ENCODE data around the gene DENND4B.
"Not testable (repeated sequence)": the region's sequence is repeated elsewhere in the genome, so short reads cannot be mapped to it uniquely, and the experiment has no call there.

DENND4B gene

DNA sequence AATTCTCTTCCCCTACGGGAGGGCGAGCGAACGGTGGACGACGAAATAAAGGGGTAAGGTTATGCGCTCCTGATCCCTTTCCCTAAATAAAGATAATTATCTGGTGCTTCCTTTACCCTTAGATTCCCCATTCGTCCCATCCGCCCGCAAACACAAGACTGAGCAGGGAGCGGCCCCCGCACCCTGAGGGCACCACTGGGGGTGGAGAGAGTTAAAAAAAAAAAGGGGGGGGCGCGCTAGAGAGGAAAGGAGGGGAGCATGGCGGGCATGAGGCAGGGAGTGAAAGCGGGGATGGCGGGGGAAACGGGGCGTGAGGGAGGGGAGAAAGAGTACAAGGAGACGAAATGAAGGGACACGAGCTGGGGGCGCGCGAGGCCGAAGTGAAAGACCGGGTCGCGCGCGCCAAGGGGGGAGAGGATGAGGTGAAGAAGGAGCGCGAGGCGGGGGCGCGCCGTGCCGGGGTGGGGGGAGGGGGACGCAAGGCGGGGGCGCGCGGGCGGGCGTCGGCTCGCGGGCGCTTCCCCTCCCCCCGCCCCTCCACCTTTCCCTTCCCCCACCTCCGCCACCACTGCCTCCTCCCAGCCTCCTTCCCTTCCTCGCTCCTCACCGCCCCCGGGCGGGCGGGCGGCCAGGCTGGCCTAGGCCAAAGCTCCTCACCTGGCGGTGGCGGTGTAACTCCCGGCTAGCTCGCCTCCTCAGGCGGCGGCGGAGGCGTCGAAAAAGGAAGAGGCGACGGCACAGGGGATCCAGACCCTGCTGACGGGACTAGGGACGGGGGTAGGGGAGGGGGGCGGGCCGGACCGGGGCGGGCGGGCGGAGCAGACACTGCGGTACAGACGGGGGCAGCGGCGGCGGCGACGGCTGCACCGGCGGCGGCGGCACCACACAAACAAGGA is 24.2 kb downstream of the DENND4B start:
- DNase-seq, result no peak

DNA sequence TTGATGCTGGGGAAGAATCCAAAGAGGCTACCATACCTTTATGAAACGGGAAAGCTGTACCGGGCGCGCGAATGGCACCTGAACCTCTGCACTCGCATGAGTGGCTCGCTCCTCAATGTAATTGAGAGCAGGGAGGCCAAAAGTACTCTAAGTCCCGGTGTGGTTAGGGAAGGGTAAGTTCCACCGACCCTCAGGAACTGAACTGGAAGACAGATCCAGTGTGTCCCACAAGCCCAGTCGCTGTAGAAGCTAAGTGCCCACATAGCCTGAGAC is 24.8 kb downstream of the DENND4B start:
- no peak for DNase-seq

DNA sequence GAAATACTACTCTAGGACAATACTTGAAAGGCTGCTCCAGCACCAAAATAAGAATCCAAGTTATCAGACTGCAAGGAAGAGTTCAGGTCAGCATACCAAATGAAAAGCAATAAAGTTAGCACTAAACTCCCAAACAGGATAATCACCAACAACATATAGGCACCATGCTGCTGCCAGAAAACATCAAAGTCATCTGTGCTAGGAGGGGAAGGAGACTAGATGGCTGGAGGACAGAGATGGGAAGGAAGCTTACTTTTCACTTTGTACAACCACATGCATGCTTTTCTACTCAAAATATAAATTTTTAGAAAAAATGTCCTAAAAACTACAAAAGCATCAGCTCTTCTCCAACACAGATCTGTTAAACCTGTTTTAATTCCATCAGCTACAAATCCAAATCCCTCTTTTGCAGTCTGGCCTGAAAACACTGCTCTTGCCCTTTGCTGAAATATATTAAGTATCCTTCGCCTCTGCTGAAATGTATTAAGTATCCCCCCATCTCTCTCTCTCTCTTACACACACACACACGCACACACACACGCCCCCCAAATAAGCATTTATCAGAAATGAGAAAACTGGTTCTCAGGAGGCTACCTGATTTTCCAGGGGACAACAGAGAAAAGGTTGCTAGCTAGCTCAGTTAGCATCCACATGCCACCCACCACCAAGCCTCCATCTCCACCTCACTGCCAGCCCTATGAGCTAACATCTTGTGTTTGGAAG is 25.3 kb downstream of the DENND4B start:
- DNase-seq, result no peak

DNA sequence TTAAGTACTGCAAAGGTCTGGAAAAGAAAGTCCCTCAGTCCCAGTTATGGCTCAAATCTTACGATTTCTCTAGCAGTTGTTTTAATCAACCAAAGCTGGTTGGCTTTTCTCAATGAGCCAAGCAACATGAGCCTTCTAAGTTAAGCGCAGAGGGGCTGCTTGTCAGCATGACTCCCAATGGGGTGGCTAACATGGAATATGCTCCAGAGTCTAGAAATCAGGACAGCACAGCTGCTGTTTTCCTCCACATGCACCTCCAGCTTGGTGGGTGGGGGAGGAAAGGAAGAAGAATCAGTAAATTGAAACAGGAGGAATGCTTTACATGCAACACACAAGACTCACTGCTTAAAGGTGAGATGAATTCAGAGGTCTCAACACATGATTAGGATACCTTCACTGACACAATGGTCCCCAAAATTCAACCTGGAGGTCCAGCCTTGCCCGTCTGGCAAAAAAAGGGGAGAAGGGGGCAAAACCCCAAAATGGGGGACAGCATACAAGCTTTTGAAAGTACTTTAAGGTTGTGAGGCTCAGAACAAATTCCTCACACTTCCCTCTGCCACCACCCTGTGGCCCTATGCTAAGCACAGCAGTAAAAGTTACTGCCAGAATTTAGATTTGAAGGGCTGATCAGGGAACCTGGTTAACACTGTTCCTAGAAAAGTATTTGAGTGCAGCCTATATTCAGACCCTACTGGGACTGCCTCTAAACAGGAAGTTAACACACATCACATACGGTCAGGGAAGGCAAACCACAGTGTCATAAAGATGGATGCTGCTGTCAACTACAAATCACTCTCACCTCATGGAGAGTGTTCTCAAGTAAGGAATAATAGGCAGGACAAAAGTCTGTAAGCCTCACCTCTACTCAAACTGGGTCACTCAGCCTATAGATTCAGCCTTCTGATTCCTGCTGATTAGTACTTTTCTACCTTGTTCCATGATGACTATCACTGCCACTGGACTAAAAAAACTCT is 26.4 kb downstream of the DENND4B start:
- DNase-seq, result no peak

DNA sequence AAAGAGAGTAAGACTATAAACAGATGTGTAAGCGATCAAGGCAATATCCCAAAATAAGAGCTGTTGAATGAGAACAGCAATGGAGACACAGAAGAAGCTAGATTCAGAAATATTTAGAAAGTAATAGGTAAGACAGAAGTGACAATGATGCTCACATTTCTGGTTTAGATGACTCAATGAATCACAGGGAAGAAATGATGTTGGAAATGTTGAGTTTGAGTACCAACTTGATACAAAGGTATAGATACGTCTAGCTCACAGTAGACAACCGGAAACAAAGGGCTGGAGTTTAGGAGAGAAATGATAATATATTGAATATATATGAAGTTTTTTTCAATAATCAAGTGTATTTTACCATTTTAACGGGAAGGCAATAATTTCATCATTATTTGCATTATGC is 30.2 kb downstream of the DENND4B start:
- DNase-seq, result no peak

DNA sequence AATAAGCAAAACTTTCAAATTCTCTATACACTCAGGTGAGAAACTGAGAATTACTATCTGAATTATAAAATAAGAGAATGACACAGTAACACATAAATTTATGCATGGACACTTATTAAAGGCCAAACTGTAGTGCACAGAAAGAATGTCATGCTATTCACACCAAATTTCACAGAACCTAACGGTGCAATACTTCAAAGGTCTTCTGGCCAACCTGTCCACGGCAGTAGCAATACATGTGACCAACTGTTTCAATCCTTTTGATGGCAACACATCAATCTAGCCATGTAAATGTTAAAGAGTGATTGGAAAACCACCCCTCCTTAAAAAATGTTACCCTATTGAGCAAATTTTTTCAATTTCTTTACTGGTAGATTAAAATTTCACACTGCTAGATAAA is 34.2 kb downstream of the DENND4B start:
- DNase-seq, result no peak

DNA sequence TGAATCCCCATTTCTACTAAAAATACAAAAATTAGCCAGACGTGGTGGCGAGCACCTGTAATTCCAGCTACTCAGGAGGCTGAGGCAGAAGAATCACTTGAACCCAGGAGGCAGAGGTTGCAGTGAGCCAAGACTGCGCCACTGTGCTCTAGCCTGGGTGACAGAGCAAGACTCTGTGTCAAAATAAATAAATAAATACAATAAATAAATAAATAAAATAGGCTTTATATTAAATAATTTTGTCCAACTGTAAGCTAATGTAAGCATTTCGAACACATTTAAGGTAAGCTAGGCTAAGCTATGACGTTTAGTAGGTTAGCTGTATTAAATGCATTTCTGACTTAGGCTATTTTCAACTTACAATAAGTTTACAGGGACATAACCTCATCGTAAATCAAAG is 36.0 kb downstream of the DENND4B start:
- not testable (repeated sequence) for DNase-seq

DNA sequence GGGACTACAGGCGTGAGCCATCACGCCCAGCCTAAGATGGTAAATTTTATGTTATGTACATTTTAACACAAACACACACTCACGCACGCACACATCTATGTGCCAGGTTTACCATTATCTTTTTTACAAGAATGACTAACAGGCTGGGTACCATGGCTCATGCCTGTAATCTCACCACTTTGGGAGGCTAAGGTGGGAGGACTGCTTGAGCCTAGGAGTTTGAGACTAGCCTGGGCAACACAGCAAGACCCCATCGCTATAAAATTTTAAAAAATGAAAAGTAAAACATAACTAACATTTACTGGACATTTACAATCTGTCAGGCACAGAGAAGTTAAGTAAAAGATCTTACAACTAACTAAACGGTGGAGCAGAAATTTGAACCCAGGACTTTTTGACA is 38.4 kb downstream of the DENND4B start:
- no peak for DNase-seq

DNA sequence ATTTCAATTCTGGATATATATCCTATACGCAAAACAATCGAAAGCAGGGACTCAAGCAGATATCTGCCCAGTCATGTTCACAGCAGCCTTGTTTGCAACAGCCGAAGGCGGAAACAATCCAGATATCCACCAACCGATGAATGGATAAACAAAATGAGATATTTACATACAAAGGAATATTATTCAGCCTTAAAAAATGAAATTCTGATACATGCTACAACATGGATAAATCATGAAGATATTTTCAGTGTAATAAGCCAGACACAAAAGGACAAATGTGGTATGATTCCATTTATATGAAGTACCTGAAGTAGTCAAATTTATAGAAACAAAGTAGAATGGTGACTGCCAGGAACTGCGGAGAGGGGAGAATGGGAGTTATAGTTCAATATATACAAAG is 39.4 kb downstream of the DENND4B start:
- DNase-seq, result no peak

DNA sequence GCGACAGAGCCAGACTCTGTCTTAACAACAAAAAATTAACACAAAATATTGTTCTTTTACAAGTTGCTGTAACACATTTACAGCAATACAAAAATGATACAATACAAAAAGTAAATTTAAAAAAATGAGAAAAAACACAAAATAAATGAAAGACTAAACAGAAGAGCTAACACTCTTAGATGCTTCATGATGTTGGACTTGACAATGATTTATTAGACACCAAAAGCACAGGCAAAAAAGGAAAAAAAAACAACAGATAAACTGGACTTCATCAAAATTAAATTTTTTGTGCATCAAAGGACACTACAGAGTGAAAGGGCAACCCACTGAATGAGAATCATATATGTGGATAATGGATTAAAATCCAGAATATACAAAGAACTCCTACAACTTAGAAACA is 40.1 kb downstream of the DENND4B start:
- DNase-seq, result no peak

DNA sequence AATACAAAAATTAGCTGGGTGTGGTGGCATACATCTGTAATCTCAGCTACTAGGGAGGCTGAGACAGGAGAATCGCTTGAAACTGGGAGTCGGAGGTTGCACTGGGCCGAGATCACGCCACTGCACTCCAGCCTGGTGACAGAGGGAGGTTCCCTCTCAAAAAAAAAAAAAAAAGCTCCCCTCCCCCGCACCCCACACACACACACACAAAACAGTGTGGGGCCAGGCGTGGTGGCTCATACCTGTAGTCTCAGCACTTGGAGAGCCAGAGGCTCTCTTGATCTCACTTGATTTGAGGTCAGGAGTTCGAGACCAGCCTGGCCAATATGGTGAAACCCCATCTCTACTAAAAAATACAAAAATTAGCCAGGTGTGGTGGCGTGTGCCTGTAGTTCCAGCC is 40.6 kb downstream of the DENND4B start:
- DNase-seq, result not testable (repeated sequence)

DNA sequence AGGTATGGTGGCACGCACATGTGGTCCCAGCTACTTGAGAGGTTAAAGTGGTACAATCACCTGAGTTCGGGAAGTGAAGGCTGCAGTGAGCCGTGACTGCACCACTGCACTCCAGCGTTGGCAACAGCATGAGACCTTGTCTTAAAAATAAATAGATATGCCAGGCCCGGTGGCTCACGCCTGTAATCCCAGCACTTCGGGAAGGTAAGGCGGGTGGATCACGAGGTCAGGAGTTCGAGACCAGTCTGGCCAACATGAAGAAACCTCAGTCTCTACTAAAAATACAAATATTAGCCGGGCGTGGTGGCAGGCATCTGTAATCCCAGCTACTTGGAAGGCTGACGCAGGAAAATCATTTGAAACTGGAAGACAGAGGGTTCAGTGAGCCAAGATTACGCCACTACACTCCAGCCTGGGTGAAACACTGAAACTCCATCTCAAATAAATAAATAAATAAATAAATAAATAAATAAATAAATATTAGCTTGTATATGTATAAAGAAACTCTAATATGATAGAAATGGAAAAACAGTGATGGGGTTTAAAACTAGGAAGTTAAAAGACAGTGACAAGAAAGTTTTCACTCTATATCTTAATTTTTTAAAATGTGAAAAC is 42.6 kb downstream of the DENND4B start:
- DNase-seq, result no peak

DNA sequence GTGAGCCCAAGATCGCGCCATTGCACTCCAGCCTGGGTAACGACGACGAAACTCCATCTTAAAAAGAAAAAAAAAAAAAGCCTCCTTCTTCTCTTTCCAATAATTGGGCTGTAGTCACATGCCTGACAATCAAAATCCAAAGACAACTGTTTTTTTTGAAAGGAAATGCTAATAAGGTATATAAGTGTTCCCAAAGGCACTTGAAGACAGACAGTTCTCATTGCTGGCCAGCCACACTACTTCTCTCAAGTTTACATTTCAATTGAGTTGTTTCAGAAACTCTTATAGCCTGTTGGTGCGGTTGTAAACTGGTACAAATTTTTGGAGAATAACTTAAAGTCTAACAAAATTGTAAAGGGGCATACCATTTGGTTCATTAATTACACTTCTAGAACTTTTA is 47.0 kb downstream of the DENND4B start:
- DNase-seq, result no peak

DNA sequence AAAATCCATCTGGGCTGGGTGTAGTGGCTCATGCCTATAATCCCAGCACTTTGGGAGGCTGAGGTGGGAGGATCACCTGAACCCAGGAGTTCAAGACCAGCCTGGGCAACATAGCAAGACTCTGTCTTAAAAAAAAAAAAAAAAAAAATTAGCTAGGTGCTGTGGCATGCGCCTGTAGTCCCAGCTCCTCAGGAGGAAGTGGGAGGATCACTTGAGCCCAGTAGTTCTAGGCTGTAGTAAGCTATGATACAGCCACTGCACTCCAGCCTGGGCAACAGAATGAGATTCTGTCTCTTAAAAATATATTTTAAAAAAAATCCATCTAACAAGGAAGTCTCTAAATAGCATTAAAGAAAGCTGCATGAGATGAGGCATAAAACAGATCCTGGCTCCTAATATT is 50.7 kb downstream of the DENND4B start:
- not testable (repeated sequence) for DNase-seq

DNA sequence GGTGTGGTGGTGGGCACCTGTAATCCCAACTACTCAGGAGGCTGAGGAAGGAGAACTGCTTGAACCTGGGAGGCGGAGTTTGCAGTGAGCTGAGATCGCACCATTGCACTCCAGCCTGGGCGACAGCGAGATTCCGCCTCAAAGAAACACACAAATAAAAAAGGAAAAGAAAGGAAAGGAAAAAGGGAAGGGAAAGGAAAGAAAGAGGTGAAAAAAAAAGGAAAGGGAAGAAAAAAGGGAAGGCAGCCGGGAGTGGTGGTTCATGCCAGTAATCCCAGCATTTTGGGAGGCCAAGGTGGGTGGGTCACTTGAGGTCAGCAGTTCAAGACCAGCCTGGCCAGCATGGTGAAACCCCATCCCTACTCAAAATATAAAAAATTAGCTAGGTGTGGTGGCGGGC is 55.5 kb downstream of the DENND4B start:
- not testable (repeated sequence) for DNase-seq

DNA sequence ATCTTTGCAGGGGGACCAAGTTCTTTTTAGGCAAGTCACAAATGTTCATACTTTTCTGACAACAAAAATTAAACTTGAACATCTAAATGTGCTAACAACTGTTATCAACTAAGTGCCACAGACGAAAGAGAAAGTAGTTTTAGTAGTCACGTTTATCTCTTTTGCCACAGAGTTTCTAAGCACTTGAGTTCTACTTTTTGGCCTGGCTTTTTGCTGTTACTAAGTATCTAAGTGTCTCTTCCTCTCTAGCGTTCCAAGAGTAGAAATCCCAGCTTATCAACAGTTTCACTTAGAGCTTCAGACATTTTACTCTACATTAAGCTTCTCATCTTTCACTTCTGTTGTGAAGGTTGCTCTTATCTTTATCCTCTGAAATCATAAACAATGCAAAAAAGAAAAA is 58.0 kb downstream of the DENND4B start:
- DNase-seq, result no peak

DNA sequence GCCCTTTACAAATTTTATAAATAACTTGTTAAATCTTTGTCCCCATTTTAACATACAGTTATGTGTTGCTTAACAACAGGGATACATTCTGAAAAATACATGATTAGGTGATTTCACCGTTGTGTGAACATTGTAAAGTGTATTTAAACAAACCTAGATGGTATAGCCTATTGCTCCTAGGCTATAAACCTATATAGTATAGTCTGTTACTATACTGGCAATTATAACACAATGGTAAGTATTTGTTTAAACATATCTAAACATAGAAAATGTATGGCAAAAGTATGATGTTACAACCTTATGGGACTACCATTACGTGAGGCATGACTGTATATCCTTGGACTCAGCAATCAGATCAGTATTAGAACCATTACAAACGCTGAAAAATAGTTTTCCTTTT is 60.4 kb downstream of the DENND4B start:
- no peak for DNase-seq

DNA sequence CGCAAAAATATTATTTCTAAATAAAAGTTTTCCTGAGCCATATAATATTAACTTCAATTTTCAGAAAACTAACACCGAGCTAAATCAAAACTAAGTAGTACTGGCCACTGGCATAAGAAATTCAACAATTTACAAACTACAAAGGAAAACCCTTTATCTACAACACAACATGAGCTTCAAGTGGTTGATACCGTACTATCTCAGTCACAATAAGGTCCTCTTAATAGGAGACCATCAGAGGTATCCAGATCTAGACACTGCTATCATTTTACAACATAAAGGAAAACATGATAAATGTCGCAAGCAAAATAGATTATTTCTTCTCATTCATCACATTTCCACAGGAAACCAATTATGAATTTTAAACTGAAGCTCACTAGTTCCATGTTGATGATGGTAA is 63.3 kb downstream of the DENND4B start:
- no peak for DNase-seq

DNA sequence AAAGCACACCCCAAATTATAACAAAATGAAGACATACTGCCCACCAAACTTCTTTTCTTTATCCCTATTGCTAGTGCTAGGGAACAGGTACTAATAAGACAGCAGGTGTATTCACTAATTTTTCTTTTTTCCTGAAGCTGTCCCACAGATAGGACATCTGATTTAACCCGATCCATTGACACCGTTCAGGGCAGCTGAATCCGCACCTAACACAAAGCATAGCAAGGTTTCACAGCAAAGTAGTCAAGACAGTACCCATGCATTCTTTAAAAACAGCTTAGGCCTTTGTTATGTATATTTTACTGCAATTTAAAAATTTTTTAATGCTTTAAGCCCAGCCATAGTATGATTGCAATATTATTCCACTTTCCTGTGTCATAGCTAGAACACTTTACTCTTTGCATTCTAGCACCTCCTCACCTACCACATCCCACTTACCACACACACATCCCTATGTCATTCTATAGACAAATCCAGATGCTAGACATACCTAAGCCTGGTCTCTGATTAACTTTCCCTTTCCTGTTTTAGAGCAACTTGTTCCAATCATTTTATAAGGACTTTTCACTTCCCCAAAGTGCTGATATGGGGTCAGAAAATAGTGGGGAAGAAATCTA is 64.1 kb downstream of the DENND4B start:
- DNase-seq, result no peak

DNA sequence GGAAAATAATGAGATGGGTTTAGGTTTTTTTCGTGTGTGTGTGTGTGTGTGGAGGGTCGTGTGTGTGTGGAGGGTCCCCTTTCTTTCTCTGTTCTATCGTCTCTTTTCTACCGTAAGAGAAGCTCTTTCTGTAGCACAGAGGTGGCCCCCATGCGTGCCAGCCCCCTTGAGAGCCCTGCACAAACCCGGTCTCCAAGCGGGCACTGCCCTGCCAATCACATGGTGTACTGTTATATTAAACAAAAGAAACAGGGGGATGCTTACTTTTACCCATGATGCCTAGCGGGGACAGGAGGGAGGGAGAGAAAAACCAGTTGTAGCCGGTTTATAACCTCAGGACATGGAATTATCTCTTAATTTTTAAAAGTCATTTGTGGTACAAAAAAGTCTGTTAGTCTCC is 64.8 kb downstream of the DENND4B start:
- no peak for DNase-seq

DNA sequence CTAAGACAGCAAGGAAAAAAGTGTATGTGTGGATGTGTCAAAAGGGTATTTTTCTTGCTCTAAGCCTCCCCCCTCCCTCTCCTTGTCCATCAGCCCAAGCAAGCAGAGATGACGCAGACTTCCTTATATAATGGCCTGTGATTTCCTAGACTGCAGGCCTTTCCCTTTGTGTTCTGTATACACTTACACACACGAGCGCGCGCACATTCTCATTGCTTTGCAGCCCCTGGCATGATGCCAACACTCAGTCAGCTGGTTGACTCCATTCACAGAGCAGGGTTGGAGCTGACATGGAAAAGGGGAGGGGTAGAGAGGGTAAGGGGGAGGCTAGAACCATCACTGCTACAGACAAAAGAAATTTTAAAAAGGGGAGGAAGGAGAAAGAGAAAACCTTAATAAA is 65.6 kb downstream of the DENND4B start:
- no peak for DNase-seq

DNA sequence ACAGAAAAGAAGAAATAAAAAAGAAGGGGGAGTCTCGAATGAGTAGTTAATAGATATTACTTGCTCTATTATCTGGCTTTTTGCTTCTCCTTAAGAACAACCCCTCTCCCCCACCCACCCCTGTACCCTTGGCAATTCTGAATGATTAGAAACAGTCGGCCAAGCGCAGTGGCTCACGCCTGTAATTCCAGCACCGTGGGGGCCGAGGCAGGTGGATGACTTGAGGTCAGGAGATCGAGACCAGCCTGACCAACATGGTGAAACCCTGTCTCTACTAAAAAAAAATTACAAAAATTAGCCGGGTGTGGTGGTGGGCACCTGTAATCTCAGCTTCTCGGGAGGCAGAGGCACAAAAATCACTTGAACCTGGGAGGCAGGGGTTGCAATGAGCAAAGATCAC is 66.5 kb downstream of the DENND4B start:
- DNase-seq, result no peak
